PC-9 (cell line): ENCODE results near the gene APBA1. TPM values are rescaled to one million over a fixed set of nuclear protein-coding genes. Genes with fewer than 3 reads are reported as not detected.

Experiments
- BruUV-seq: library from RNA; stranded (reverse); fragments of 400-500 nt; replicated peaks from 2 replicates; lab custom pipeline; 2021; lab: Mats Ljungman, UMichigan
- CTCF ChIA-PET: fragments of 300-600 bp; sonication (Branson Sonifier 250); formaldehyde crosslinking; loops from one replicate; lab custom pipeline; 2022; ENCODE audit warnings: antibody characterized with exemption; lab: Charles Lee
- POLR2A ChIA-PET: fragments of 300-600 bp; sonication (Branson Sonifier 250); formaldehyde crosslinking; loops from one replicate; lab custom pipeline; 2022; ENCODE audit warnings: antibody characterized with exemption; ENCODE audit not compliant: unreplicated experiment; lab: Charles Lee
- DNase-seq, 2 experiments: peaks; one replicate each; pipeline versions ENCODE4 v3.0.0 to v3.0.0-alpha.2; 2015 to 2022; ENCODE audit warnings: mixed read lengths in 1 of 2
- H2AFZ ChIP-seq: fragments of 200-600 bp; sonication (generic); 2 replicates; pipeline ENCODE4 v1.8.1; 2017; ENCODE audit warnings: antibody characterized with exemption
- H3F3A ChIP-seq: fragments of 200-600 bp; sonication (generic); 2 replicates; pipeline ENCODE4 v1.8.1; 2017; ENCODE audit warnings: antibody characterized with exemption, mild to moderate bottlenecking, low read depth; ENCODE audit not compliant: insufficient read depth
- H3K27ac ChIP-seq: fragments of 200-600 bp; sonication (generic); 2 replicates; pipeline ENCODE4 v1.6.1; 2016; ENCODE audit warnings: mixed run types
- H3K27me3 ChIP-seq: fragments of 200-600 bp; sonication (generic); 2 replicates; pipeline ENCODE4 v1.6.1; 2016; ENCODE audit warnings: low read depth, mixed run types; ENCODE audit not compliant: insufficient read depth
- H3K36me3 ChIP-seq: fragments of 200-600 bp; sonication (generic); 2 replicates; pipeline ENCODE4 v1.6.1; 2016; ENCODE audit warnings: low read depth, mixed run types
- H3K4me1 ChIP-seq: fragments of 200-600 bp; sonication (generic); replicated peaks from 2 replicates; pipeline ENCODE4 v1.6.1; 2016; ENCODE audit warnings: mixed run types; ENCODE audit not compliant: insufficient read depth
- H3K4me2 ChIP-seq: fragments of 200-600 bp; sonication (generic); 2 replicates; pipeline ENCODE4 v1.6.1; 2017; ENCODE audit warnings: mixed run types
- H3K4me3 ChIP-seq: fragments of 200-600 bp; sonication (generic); 2 replicates; pipeline ENCODE4 v1.6.1; 2016; ENCODE audit warnings: mixed run types
- H3K79me2 ChIP-seq: fragments of 200-600 bp; sonication (generic); 2 replicates; pipeline ENCODE4 v1.6.1; 2017; ENCODE audit warnings: low read depth, mixed run types
- H3K9me2 ChIP-seq: fragments of 200-600 bp; sonication (generic); 2 replicates; pipeline ENCODE4 v1.8.1; 2017; ENCODE audit warnings: mild to moderate bottlenecking; ENCODE audit not compliant: insufficient read depth
- H3K9me3 ChIP-seq: fragments of 200-600 bp; sonication (generic); 2 replicates; pipeline ENCODE4 v1.8.1; 2016; ENCODE audit warnings: low read depth; ENCODE audit not compliant: insufficient read depth
- H4K20me1 ChIP-seq: fragments of 200-600 bp; sonication (generic); 2 replicates; pipeline ENCODE4 v1.8.1; 2017; ENCODE audit not compliant: insufficient read depth
- CTCF ChIP-seq: fragments of 200-600 bp; sonication (generic); conservative IDR thresholded peaks from 2 replicates; pipeline ENCODE4 v1.6.1; 2017; ENCODE audit warnings: mixed run types, antibody characterized with exemption, mild to moderate bottlenecking, moderate library complexity
- EZH2 ChIP-seq: fragments of 200-600 bp; sonication (generic); IDR thresholded peaks from 2 replicates; pipeline ENCODE4 v1.8.0; 2017; ENCODE audit warnings: antibody characterized with exemption, low read depth
- intact Hi-C: fragments of 100-400 bp; cut with micrococcal nuclease; formaldehyde crosslinking; loops from one replicate; pipeline ENCODE4 v1.10.0; 2022; ENCODE audit not compliant: unreplicated experiment
- total RNA-seq: library from RNA; stranded (reverse); gene quantifications from 2 replicates; pipeline ENCODE4 v1.2.3, GENCODE V29; 2021

Gene APBA1
- total RNA-seq, 1 experiment from 2014 or later, result 0.44 TPM

- ChIA-PET POLR2A (no interaction called here), CTCF (interaction anchor here (0.7 kb wide), 1 partner anchor 64 kb away, joined by 4 read pairs; no protein-coding TSS in a partner anchor)
- no peaks in the 10 kb centered on the region for H3K9me2 ChIP-seq
- no peak for DNase-seq
- H3K27ac ChIP-seq, result no peak overlapping the region
- H4K20me1 ChIP-seq, result no peaks in the 10 kb centered on the region
- H3K4me2 ChIP-seq, result no peak overlapping the region
- intact Hi-C loops, result no loop called here
- H3K27me3 ChIP-seq, result no peaks in the 10 kb centered on the region
- H2AFZ ChIP-seq, result no peak overlapping the region
- no peaks in the 10 kb centered on the region for H3F3A ChIP-seq
- no peak for TF ChIP-seq EZH2
- no peak for TF ChIP-seq CTCF
- H3K36me3 ChIP-seq, result no peaks in the 10 kb centered on the region
- H3K4me3 ChIP-seq, result no peak overlapping the region
- no peaks in the 10 kb centered on the region for H3K4me1 ChIP-seq
- H3K79me2 ChIP-seq, result no peaks in the 10 kb centered on the region
- H3K9me3 ChIP-seq, result no peaks in the 10 kb centered on the region
- no TSS peak for BruUV-seq
Measured at GRCh38 chr9:69433968-69434367, 238.2 kb downstream of the APBA1 start.

- DNase-seq, result peak in 1 of 2 experiments; percentile 55
- Histone ChIP-seq H3K36me3 (no peaks in the 10 kb centered on the region), H3K4me3 (no peak overlapping the region), H3K79me2 (no peaks in the 10 kb centered on the region), H3K27me3 (no peaks in the 10 kb centered on the region), H2AFZ (no peak overlapping the region), H3K9me2 (no peaks in the 10 kb centered on the region), H3K4me1 (no peaks in the 10 kb centered on the region), H4K20me1 (no peaks in the 10 kb centered on the region), H3F3A (no peaks in the 10 kb centered on the region), H3K9me3 (no peaks in the 10 kb centered on the region), H3K4me2 (no peak overlapping the region), H3K27ac (no peak overlapping the region)
- intact Hi-C loops, result no loop called here
- ChIA-PET POLR2A (no interaction called here), CTCF (interaction anchor here (0.7 kb wide), 1 partner anchor 64 kb away, joined by 4 read pairs; no protein-coding TSS in a partner anchor)
- no TSS peak for BruUV-seq
- no peak for TF ChIP-seq CTCF
- no peak for TF ChIP-seq EZH2
Measured at GRCh38 chr9:69433392-69433791, 238.8 kb downstream of the APBA1 start.

GRCh38 chr9:69432623-69433022 is 239.5 kb downstream of the APBA1 start:
- intact Hi-C loops, result no loop called here
- H2AFZ ChIP-seq, result no peak overlapping the region
- TF ChIP-seq CTCF, result no peak
- TF ChIP-seq EZH2, result no peak
- no peaks in the 10 kb centered on the region for H3K4me1 ChIP-seq
- H3K36me3 ChIP-seq, result no peaks in the 10 kb centered on the region
- H3F3A ChIP-seq, result no peaks in the 10 kb centered on the region
- H3K4me2 ChIP-seq, result no peak overlapping the region
- no peak overlapping the region for H3K27ac ChIP-seq
- no TSS peak for BruUV-seq
- no peaks in the 10 kb centered on the region for H3K79me2 ChIP-seq
- ChIA-PET CTCF (no interaction called here), POLR2A (no interaction called here)
- H3K4me3 ChIP-seq, result no peak overlapping the region
- no peaks in the 10 kb centered on the region for H3K27me3 ChIP-seq
- DNase-seq, result no peak
- H3K9me2 ChIP-seq, result no peaks in the 10 kb centered on the region
- H3K9me3 ChIP-seq, result no peaks in the 10 kb centered on the region
- no peaks in the 10 kb centered on the region for H4K20me1 ChIP-seq
